Transverse colon (tissue), 4 donors: ENCODE measurements around the gene TNP2.

Experiments used
- CTCF ChIP-seq, 5 experiments: fragments of 200-600 bp in 3 of 5; fragments of 450-650 bp in 2 of 5; sonication (generic) in 3 of 5; IDR thresholded peaks; 1 replicate in 2 of 5; 2 replicates in 3 of 5; pipeline ENCODE4 v1.5.1; 2016 to 2017; ENCODE audit warnings: antibody characterized with exemption in 5 of 5, inconsistent platforms in 3 of 5, mild to moderate bottlenecking in 2 of 5, moderate library complexity in 1 of 5
- POLR2A ChIP-seq: fragments of 450-650 bp; IDR thresholded peaks from one replicate; pipeline ENCODE4 v1.6.1; 2016; ENCODE audit warnings: antibody characterized with exemption, mild to moderate bottlenecking, moderate library complexity
- POLR2AphosphoS5 ChIP-seq, 3 donors: sonication (generic); formaldehyde crosslinking; IDR thresholded peaks; one replicate each; pipeline ENCODE4 v1.6.1; 2016; ENCODE audit warnings: antibody characterized with exemption in 3 of 3

- TF ChIP-seq CTCF (IDR thresholded peaks at IDR 0.05), result no peak
- TF ChIP-seq POLR2A, result no peak
- TF ChIP-seq POLR2AphosphoS5 (IDR thresholded peaks at IDR 0.05), result no peak
Measured at GRCh38 chr16:11278681-11279628, 9.8 kb upstream of the TNP2 start.
